8988T (cell line): ENCODE results near the gene S100PBP.
A peak's percentile ranks its signal among the peaks of the same experiment; 100 is the strongest.
"Not testable (repeated sequence)": the region's sequence is repeated elsewhere in the genome, so short reads cannot be mapped to it uniquely, and the experiment has no call there.

Experiments
- DNase-seq: peaks from one replicate; pipeline ENCODE4 v3.0.0; 2011

Gene S100PBP

DNA sequence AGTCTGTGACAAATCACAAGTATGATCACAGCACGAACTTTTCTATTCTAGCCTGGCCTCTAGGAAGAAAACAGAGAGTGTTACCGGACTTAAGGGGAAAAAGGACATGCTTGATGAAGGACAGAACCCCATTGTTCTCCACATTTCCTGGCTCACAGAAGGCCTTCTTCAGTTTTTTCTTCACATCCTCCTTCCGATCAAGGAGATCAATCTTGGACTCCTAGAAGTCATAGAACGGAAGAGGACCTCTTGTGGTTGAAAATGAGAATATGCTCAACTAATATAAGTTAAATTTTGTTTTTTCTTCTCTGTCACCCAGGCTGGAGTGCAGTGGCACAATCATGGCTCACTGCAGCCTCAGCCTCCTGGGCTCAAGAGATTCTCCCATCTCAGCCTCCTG is 30.6 kb upstream of the S100PBP start:
- no peak for DNase-seq

DNA sequence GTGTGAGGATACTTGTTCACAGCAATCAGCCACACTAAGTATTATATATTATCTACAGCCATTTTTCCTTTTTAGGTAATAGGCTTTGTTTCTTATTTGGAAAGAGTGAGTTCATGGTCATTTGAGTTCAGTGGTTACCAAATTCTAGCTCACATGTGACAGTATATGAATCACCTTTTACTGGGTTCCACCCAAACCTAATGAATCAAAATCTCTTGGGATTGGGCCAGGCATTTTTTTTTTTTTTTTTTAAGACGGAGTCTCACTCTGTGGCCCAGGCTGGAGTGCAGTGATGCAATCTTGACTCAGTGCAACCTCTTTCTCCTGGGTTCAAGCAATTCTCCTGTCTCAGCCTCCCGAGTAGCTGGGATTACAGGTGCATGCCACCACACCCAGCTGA is 28.1 kb upstream of the S100PBP start:
- DNase-seq: not testable (repeated sequence)

DNA sequence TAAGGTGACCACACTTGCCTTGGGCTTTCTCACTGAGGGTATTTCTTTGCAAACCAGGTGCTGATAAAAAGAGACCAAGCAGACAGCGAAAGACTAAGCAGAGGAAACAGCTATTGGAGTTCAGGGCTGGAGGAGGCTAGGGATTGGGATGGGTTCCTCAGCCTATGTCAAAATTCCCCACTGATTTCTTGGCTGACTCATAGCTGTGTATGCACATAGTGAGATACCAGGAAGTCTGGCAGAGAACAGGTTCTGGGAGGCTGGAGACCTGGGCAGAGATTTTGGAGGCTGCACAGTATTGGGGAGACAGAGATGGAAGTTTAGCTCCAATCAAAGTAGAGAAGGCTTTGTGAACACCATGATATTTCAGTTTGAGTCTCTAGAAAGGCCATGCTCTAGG is 25.6 kb upstream of the S100PBP start:
- DNase-seq: no peak

GRCh38 chr1:32795763-32796162 is 21.7 kb upstream of the S100PBP start:
- DNase-seq: not testable (repeated sequence)

DNA sequence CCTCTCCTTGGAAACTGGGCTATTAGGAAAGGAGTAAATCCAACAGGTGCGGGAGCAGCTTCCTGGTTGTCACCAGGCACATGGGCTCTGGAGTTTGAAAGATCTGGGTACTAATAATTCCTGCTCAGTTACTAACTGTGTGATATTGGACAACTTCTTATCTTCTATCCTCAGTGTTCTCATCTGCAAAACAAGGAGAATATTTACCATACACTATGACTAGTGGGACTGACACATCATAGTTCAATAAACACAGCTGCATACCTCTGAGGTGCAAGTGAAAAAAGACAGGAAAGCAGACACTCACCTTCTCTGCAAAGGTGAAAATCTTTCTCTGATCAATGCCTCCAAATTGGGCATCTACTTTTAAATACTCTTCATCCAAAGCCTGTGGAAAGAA is 20.0 kb upstream of the S100PBP start:
- DNase-seq: no peak

- DNase-seq: no peak
Measured at GRCh38 chr1:32798191-32798590, 19.3 kb upstream of the S100PBP start.

DNA sequence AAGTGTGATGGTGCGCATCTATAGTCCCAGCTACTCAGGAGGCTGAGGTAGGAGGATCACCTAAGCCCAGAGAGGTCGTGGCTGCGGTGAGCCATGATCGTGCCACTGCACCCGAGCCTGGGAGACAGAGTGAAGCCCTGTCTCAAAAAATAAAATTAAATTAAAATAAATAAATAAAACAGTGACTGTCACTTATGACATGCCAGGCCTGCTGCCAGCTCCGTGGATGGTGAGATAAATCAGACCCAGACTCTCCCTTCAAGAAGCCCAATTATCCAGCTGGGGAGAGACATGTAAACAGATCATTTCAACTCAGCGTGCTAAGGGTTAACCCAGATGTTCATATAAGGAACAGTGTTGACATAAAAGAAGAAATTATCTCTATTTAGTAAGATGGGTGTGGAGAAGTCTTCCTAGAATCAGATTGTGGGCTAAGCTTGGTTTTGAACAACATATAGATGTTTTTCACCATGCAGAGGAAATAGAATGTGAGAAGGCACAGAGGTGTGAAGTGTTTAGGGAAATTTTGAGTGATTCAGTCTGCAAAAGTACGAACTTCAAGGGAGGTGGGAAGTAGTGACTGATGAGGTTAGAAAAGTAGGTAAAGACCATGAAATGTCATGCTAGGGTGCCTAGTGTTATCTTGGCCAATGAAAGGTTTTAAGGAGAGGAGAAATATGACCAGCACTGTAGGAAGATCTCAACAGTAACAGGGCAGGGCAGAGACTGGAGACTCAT is 18.6 kb upstream of the S100PBP start:
- no peak for DNase-seq

DNA sequence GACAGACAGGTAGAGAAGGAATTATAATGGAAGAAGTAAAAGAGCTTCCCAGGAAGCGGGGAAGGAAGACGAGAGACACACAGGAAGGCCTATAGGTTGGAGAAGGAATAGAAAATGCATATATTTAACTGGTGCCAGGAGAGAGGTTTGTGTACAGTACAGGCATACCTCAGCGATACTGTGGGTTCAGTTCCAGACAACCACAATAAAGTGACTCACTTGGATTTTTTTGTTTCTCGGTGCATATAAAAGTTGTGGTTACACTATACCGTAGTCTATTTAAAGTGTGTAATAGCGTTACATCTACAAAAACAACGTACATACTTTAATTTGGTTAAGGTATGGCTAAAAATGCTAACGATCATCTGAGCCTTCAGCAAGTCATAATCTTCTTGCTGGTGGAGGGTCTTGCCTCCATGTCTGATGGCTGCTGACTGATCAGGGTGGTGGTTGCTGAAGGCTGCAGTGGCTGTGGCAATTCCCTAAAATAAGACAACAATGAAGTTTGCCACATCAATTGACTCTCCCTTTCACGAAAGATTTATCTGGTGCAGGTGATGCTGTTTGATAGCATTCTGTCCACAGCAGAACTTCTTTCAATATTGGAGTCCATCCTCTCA is 16.2 kb upstream of the S100PBP start:
- no peak for DNase-seq

DNA sequence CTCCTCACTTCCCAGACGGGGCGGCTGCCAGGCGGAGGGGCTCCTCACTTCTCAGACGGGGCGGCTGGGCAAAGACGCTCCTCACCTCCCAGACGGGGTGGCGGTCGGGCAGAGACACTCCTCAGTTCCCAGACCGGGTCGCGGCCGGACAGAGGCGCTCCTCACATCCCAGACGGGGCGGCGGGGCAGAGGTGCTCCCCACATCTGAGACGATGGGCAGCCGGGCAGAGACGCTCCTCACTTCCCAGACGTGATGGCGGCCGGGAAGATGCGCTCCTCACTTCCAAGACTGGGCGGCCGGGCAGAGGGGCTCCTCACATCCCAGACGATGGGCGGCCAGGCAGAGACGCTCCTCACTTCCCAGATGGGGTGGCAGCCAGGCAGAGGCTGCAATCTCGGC is 13.0 kb upstream of the S100PBP start:
- DNase-seq: not testable (repeated sequence)

- no peak for DNase-seq
Measured at GRCh38 chr1:32806290-32806689, 11.2 kb upstream of the S100PBP start.

- DNase-seq: no peak
Measured at GRCh38 chr1:32806910-32807523, 10.4 kb upstream of the S100PBP start.

DNA sequence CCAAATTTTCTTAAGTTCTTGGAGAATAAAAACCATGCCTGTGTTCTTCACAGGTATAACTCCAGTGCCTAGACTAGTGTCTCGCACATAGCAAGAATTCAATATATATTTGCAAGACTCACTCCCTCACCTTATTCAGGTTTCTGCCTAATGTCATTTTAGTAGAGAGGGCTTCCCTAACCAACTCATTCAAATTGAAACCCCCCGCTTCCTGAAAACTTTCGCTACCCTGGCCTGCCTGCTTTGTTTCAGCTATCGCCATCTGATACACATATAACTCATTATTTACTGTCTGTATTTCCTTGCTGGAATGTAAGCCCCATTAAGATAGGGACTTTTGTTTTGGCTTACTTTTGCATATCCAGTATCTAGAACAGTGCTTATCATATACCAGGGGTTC is 8.9 kb upstream of the S100PBP start:
- DNase-seq: no peak

GRCh38 chr1:32810358-32810757 is 7.1 kb upstream of the S100PBP start:
- no peak for DNase-seq

GRCh38 chr1:32811265-32811664 is 6.2 kb upstream of the S100PBP start:
- no peak for DNase-seq

GRCh38 chr1:32811917-32812316 is 5.5 kb upstream of the S100PBP start:
- no peak for DNase-seq

DNA sequence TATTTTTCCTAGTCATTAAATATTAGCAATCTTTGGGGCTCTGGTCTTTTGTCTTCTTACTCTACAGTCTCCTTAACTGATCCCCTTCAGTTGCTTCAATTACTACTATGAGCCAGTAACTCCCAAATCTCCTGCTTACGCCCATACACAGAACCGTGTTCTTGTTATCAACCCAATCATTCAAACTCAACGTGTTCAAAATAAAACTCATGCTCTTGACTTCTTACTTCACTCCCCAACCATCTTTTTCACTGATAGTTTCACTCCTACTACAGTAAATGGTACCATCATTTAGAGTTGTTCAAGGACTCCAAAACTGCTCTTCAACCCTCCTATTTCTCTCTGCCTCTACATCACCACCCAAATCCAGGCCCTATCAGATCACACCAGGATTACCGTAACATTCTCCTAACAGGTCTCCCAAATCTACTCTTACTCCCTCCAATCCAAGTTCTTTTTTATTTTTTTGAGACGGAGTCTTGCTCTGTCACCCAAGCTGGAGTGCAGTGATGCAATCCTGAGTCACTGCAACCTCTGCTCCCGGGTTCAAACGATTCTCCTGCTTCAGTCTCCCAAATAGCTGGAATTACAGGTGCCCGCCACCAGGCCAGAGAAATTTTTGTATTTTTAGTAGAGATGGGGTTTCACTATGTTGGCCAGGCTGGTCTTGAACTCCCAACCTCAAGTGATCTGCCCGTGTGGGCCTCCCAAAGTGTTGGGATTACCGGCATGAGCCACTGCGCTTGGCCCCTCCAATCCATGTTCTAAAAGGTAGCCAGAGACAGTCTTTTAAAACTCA is 3.3 kb upstream of the S100PBP start:
- no peak for DNase-seq

DNA sequence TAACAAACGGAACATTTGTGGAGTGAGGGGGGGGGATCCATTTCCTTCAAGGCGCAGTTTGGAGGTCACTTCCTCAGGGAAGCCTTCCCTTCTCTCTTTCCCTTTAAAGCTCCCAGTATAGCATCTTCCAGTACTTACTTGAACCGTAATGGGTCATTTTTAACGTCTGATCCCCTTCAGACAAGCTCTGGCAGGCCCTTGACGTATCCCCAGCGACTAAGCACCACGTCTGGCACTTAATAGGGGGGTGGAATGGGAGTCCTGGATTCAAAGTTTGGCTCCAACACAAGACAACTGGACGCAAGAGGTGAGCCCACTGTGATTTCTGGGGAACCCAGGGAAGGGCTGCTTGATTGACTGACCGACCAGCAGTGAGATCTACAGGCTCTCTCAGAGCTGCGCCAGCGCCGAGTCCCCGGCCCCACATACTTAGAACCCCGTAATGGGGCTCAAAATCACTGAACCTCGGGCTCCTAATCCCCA is 736 bp upstream of the S100PBP start:
- no peak for DNase-seq

DNA sequence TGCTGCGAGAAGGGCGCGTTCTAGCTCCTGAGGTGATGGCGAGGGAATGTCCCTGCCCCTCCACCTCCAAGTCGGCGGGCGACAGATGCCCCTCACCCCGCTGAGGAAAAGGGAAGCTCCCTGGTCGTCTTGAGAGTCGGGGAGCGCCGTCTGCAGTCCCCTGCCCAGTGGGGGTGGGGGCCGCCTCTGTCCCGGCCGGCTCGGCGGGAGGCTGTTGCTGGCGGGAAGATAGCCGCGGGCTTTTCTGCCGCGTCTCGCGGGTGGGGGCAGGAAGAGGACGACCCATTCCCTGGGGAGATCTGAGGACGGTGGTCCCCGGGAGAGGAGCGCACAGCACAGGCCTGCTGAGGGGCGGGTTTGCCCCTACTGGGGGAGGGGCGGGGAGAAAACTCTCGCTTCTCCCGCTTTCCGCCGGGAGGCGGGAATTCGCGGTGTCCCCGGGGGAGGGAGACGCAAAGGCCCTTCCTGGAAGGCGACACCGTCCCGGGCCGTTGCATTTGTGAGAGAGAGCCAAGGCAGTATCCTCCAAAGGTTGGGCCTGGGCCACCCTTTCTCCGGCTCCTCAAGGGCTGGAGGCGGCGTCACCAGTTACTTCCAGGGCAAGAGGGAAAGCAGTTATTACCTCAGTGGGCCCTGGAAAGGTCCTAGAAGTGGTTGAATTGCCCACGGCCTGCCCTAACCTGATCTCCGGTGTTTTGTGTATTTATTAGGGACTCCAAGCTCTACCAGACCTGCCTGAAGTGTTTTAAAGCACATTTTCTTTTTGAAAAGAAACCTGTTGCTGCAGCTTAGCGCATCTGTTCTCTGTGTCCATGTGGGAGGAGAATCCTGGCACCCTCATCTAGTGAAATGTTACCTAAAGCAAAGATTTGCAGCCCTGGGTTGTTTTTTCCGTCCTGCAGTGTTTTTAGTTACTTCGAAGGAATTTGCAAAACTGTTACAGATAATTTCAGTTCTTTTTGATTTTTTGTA is 648 bp downstream of the S100PBP start:
- peak; percentile 53 for DNase-seq

GRCh38 chr1:32818804-32819541 is 1.5 kb downstream of the S100PBP start:
- no peak for DNase-seq

- no peak for DNase-seq
Measured at GRCh38 chr1:32825181-32825580, 7.7 kb downstream of the S100PBP start.

DNA sequence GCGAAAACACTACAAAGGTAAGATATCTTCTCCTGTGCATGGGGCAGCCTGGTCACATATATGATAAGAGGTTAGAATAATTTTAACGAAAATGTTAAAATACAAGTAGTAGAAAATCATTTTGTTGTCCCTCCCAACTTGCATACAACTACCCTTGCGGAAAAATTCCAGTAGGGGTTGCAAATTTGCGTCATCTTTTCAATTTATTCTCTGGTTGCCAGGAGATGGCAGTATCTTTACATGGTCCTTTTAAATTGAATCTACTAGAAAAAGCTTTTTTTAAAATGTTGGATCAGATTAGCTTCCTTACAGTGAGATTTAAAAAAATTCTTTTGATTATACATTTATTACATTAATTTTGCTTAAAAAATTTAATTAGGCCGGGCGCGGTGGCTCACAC is 10.9 kb downstream of the S100PBP start:
- DNase-seq: no peak
